H1 (cell line): ENCODE measurements around the gene METTL1. TPM values are rescaled to one million over a fixed set of nuclear protein-coding genes. Genes with fewer than 3 reads are reported as not detected.
A peak's percentile ranks its signal among the peaks of the same experiment; 100 is the strongest.

Experiments used
- EZH2 ChIP-seq: fragments of 200-600 bp; sonication (generic); IDR thresholded peaks from 2 replicates; pipeline ENCODE4 v1.7.1; 2012; ENCODE audit warnings: low read depth, mild to moderate bottlenecking, moderate library complexity, low read length, inconsistent platforms; ENCODE audit not compliant: severe bottlenecking
- KDM5A ChIP-seq: fragments of 200-600 bp; IDR thresholded peaks from 2 replicates; pipeline ENCODE4 v1.7.1; 2012; ENCODE audit warnings: mild to moderate bottlenecking, low read length, inconsistent platforms, mixed read lengths
- SP2 ChIP-seq: IDR thresholded peaks from 2 replicates; pipeline ENCODE4 v1.6.1; 2012; ENCODE audit warnings: mild to moderate bottlenecking, low read length, inconsistent platforms
- SUZ12 ChIP-seq: fragments of 200-600 bp; sonication (generic); IDR thresholded peaks from 2 replicates; pipeline ENCODE4 v1.6.1; 2012; ENCODE audit warnings: mild to moderate bottlenecking, inconsistent platforms, low read length, moderate library complexity, mixed read lengths
- polyA plus RNA-seq, 7 experiments: library from polyadenylated mRNA; depleted of rRNA in 3 of 7; stranded (reverse) in 5 of 7; unstranded in 2 of 7; fragments of >200 nt in 5 of 7; fragments of 200-250 nt in 2 of 7; gene quantifications; 1 replicate in 5 of 7; 2 replicates in 1 of 7; 4 replicates in 1 of 7; pipeline versions ENCODE4 v1.2.1 to v1.2.3, GENCODE V29; 2011 to 2013; ENCODE audit warnings: missing spikeins in 2 of 7, mixed read lengths in 2 of 7
- total RNA-seq: library from RNA; stranded (reverse); fragmentation: NEBNext Ultra II Directional; extraction: Animal tissue kit (Norgen Biotek cat#: 25700); gene quantifications from 2 replicates; pipeline ENCODE4 v1.2.1, GENCODE V29; 2021

The METTL1 gene
- total and polyA plus RNA-seq, 2 of the 8 experiments (the other 6 are each of a cell fraction or from before 2014, with no cell fraction given), result 40.5 to 46.0 TPM

DNA sequence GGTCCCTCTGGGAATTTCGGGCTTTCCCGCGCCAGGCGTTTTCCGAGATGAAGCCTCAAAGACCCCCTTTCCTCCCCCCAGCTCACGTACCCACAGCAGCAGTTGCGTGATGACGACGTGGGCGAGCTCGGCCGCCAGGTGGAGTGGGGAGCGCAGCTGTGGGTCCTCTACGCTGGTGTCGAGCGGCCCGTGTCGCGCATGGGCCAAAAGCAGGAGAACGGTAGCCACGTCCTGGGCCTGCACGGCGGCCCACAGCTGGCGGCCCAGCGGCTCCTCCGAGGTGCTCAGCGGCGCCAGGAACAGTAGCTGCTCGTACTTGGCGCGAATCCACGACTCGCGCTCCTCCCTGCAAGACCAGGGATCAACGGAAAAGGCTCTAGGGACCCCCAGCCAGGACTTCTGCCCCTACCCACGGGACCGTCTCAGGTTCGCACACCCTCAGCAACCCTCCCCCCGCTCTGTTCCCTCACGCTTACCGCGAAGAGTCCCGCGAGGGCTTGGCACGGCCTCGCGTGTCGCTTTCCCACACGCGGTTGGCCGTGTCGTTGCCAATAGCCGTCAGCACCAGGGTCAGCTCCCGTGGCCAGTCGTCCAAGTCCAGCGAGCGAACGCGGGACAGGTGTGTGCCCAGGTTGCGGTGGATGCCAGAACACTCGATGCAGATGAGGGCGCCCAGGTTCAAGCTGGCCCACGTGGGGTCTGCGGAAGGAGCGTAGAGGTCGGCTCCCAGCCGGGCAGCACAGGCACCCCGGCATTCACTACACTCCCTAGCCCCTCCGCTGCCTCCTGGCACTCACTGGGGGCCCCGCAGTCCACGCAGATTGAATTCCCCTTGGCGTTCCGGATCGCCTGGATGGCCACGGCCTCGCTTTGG lies 44.8 kb downstream of the METTL1 start (continued):
- TF ChIP-seq EZH2, result peak; percentile 80
- peak; percentile 68 for TF ChIP-seq SUZ12
- no peak for TF ChIP-seq KDM5A
- TF ChIP-seq SP2, result no peak
